ENCODE results near the gene EYS.
A peak's percentile ranks its signal among the peaks of the same experiment; 100 is the strongest.

Gene EYS

GRCh38 chr6:63910863-63911551 is 1796.0 kb downstream of the EYS start:
- Histone ChIP-seq H3K79me2 (ENCODE audit: insufficient read depth, low read length) (no peaks in the 10 kb centered on the region), H3K27me3 (ENCODE audit: insufficient read depth, low read length, poor library complexity, severe bottlenecking) (no peaks in the 10 kb centered on the region), H3K4me3 (ENCODE audit: low read length, poor library complexity, severe bottlenecking) (no peak overlapping the region), H3F3A (ENCODE audit: low read depth) (no peaks in the 10 kb centered on the region), H3K4me2 (ENCODE audit: low read depth, low read length, poor library complexity, severe bottlenecking) (no peak overlapping the region), H3K4me1 (ENCODE audit: insufficient read depth, low read length, poor library complexity, severe bottlenecking) (no peaks in the 10 kb centered on the region), H3K9ac (ENCODE audit: low read depth, low read length, poor library complexity, severe bottlenecking) (no peak overlapping the region), H3K9me2 (replicated peaks; ENCODE audit: low read depth, low read length) (no peaks in the 10 kb centered on the region), H3K36me3 (ENCODE audit: insufficient read depth, low read length) (no peaks in the 10 kb centered on the region), H3K9me3 (ENCODE audit: insufficient read depth, low read depth, low read length) (no peaks in the 10 kb centered on the region), H2AFZ (ENCODE audit: low read length) (no peak overlapping the region), H4K20me1 (ENCODE audit: insufficient read depth, low read length, poor library complexity, severe bottlenecking) (no peaks in the 10 kb centered on the region)
- no peak for TF ChIP-seq CTCF (conservative IDR thresholded peaks at IDR 0.05; ENCODE audit: low read length)
- no peak for TF ChIP-seq EZH2phosphoT487 (IDR thresholded peaks at IDR 0.05; ENCODE audit: borderline replicate concordance)

- Histone ChIP-seq H4K20me1 (ENCODE audit: insufficient read depth, low read length, poor library complexity, severe bottlenecking) (no peaks in the 10 kb centered on the region), H3K4me3 (ENCODE audit: low read length, poor library complexity, severe bottlenecking) (peak overlapping the region; percentile 54), H3K9me2 (replicated peaks; ENCODE audit: low read depth, low read length) (no peaks in the 10 kb centered on the region), H3K4me2 (ENCODE audit: low read depth, low read length, poor library complexity, severe bottlenecking) (peak overlapping the region; percentile 68), H3K27me3 (ENCODE audit: insufficient read depth, low read length, poor library complexity, severe bottlenecking) (no peaks in the 10 kb centered on the region), H2AFZ (ENCODE audit: low read length) (peak overlapping the region; percentile 26; the same call in 1 of the 2 replicates), H3K9me3 (ENCODE audit: insufficient read depth, low read depth, low read length) (no peaks in the 10 kb centered on the region), H3K4me1 (ENCODE audit: insufficient read depth, low read length, poor library complexity, severe bottlenecking) (peaks cover 15% of the 10 kb centered on the region), H3K36me3 (ENCODE audit: insufficient read depth, low read length) (no peaks in the 10 kb centered on the region), H3F3A (ENCODE audit: low read depth) (peaks cover 5% of the 10 kb centered on the region; the same call in 1 of the 2 replicates), H3K79me2 (ENCODE audit: insufficient read depth, low read length) (no peaks in the 10 kb centered on the region), H3K9ac (ENCODE audit: low read depth, low read length, poor library complexity, severe bottlenecking) (peak overlapping the region; percentile 51)
- no peak for TF ChIP-seq EZH2phosphoT487 (IDR thresholded peaks at IDR 0.05; ENCODE audit: borderline replicate concordance)
- TF ChIP-seq CTCF (conservative IDR thresholded peaks at IDR 0.05; ENCODE audit: low read length) = no peak
Measured at GRCh38 chr6:63904650-63905248, 1802.3 kb downstream of the EYS start.

- Histone ChIP-seq H3K36me3 (ENCODE audit: insufficient read depth, low read length) (no peaks in the 10 kb centered on the region), H3F3A (ENCODE audit: low read depth) (peaks cover 4% of the 10 kb centered on the region; the same call in 1 of the 2 replicates), H3K4me1 (ENCODE audit: insufficient read depth, low read length, poor library complexity, severe bottlenecking) (peaks cover 13% of the 10 kb centered on the region), H4K20me1 (ENCODE audit: insufficient read depth, low read length, poor library complexity, severe bottlenecking) (no peaks in the 10 kb centered on the region), H3K4me2 (ENCODE audit: low read depth, low read length, poor library complexity, severe bottlenecking) (no peak overlapping the region), H3K9ac (ENCODE audit: low read depth, low read length, poor library complexity, severe bottlenecking) (no peak overlapping the region), H3K9me2 (replicated peaks; ENCODE audit: low read depth, low read length) (no peaks in the 10 kb centered on the region), H2AFZ (ENCODE audit: low read length) (peak overlapping the region; percentile 58; the same call in 1 of the 2 replicates), H3K79me2 (ENCODE audit: insufficient read depth, low read length) (no peaks in the 10 kb centered on the region), H3K9me3 (ENCODE audit: insufficient read depth, low read depth, low read length) (no peaks in the 10 kb centered on the region), H3K27me3 (ENCODE audit: insufficient read depth, low read length, poor library complexity, severe bottlenecking) (no peaks in the 10 kb centered on the region), H3K4me3 (ENCODE audit: low read length, poor library complexity, severe bottlenecking) (no peak overlapping the region)
- no peak for TF ChIP-seq EZH2phosphoT487 (IDR thresholded peaks at IDR 0.05; ENCODE audit: borderline replicate concordance)
- no peak for TF ChIP-seq CTCF (conservative IDR thresholded peaks at IDR 0.05; ENCODE audit: low read length)
Measured at GRCh38 chr6:63899550-63899949, 1807.5 kb downstream of the EYS start.

Measured in Loucy (cell line).